ENCODE measurements around the gene INTU. TPM values are rescaled to one million over a fixed set of nuclear protein-coding genes. Genes with fewer than 3 reads are reported as not detected.

Gene INTU
- total RNA-seq, 1 donor from 2014 or later = 3.9 TPM

GRCh38 chr4:127759893-127760292, 127.1 kb downstream of the INTU start:
- peak; percentile 88 for DNase-seq (ENCODE audit: low read depth)
- no peak for FAIRE-seq
- Histone ChIP-seq H3K4me3 (ENCODE audit: low read depth, low read length) (no peak overlapping the region), H3K36me3 (ENCODE audit: control insufficient read depth, insufficient read depth, low read length) (no peaks in the 10 kb centered on the region), H3K27me3 (ENCODE audit: control insufficient read depth, insufficient read depth, low read length) (no peaks in the 10 kb centered on the region)
- no peak for TF ChIP-seq CTCF (IDR thresholded peaks at IDR 0.05; ENCODE audit: insufficient read depth, low read length, severe bottlenecking)

- DNase-seq (ENCODE audit: low read depth) (peak; percentile 67), FAIRE-seq (no peak)
- H3K4me3 ChIP-seq (ENCODE audit: low read depth, low read length) = no peak overlapping the region
- no peak for TF ChIP-seq CTCF (IDR thresholded peaks at IDR 0.05; ENCODE audit: insufficient read depth, low read length, severe bottlenecking)
- no peaks in the 10 kb centered on the region for H3K27me3 ChIP-seq (ENCODE audit: control insufficient read depth, insufficient read depth, low read length)
- no peaks in the 10 kb centered on the region for H3K36me3 ChIP-seq (ENCODE audit: control insufficient read depth, insufficient read depth, low read length)
Measured at GRCh38 chr4:127771535-127772275, 138.9 kb downstream of the INTU start.

DNA sequence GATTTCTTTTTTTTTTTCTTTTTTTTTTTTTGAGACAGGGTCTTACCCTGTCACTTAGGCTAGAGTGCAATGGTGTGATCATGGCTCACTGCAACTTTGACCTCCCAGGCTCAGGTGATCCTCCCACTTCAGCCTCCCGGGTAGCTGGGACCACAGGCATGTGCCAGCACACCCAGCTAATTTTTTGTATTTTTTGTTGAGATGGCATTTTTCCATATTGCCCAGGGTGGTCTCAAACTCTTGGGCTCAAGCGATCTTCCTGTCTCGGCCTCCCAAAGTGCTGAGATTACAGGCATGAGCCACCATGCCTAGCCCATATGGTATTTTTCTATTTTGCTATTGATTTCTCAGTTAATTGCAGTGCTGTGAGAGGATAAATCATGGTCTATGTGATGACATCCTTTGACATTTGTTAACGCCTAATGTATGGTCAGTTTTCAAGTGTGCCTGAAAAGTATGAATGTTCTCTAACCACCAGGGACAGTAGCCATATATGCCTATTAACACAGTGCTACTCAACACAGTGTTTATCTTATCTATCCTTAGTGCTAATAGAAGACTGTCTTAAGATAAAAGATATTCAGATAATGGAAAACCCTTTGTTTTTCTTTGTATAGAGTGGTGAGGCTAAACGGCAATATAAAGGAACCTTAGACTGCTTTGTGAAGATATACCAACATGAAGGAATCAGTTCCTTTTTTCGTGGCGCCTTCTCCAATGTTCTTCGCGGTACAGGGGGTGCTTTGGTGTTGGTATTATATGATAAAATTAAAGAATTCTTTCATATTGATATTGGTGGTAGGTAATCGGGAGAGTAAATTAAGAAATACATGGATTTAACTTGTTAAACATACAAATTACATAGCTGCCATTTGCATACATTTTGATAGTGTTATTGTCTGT, 140.3 kb downstream of the INTU start:
- no peak for FAIRE-seq
- no peaks in the 10 kb centered on the region for H3K36me3 ChIP-seq (ENCODE audit: control insufficient read depth, insufficient read depth, low read length)

GRCh38 chr4:127775843-127776242, 143.1 kb downstream of the INTU start:
- H3K4me3 ChIP-seq (ENCODE audit: low read depth, low read length) = no peak overlapping the region
- FAIRE-seq = no peak
- H3K27me3 ChIP-seq (ENCODE audit: control insufficient read depth, insufficient read depth, low read length) = no peaks in the 10 kb centered on the region
- H3K36me3 ChIP-seq (ENCODE audit: control insufficient read depth, insufficient read depth, low read length) = no peaks in the 10 kb centered on the region
- no peak for DNase-seq (ENCODE audit: low read depth)
- TF ChIP-seq CTCF (IDR thresholded peaks at IDR 0.05; ENCODE audit: insufficient read depth, low read length, severe bottlenecking) = no peak

More for the DNA sequence above, 140.3 kb downstream of the INTU start:
- no peak for TF ChIP-seq CTCF (IDR thresholded peaks at IDR 0.05; ENCODE audit: insufficient read depth, low read length, severe bottlenecking)
- Histone ChIP-seq H3K27me3 (ENCODE audit: control insufficient read depth, insufficient read depth, low read length) (no peaks in the 10 kb centered on the region), H3K4me3 (ENCODE audit: low read depth, low read length) (no peak overlapping the region)
- DNase-seq (ENCODE audit: low read depth) = no peak

Other genes with a start within 250 kb of the INTU start
- not detected in 2 replicates for gene SLC25A31, start 97.4 kb downstream of the INTU start, total RNA-seq
- 12.4 and 20.1 TPM in 2 replicates for gene HSPA4L, start 149.4 kb downstream of the INTU start, total RNA-seq
- 0.53 and 1.7 TPM in 2 replicates for gene PLK4, start 247.9 kb downstream of the INTU start, total RNA-seq

Measured in bronchial epithelial cell (primary cell).